Breast epithelium (tissue), 4 donors: ENCODE data around the gene FEZF2. TPM values are rescaled to one million over a fixed set of nuclear protein-coding genes. Genes with fewer than 3 reads are reported as not detected.
A peak's percentile ranks its signal among the peaks of the same experiment; 100 is the strongest.

Experiments used
- DNase-seq, 2 donors: peaks; one replicate each; pipeline ENCODE4 v3.0.0-alpha.2; 2019; ENCODE audit warnings: low spot score in 2 of 2
- H3K27ac ChIP-seq, 2 donors: fragments of 200-600 bp; sonication (generic) in 1 of 2; one replicate each; pipeline ENCODE4 v1.5.1; 2016 to 2019; ENCODE audit warnings: mild to moderate bottlenecking in 1 of 2
- H3K27me3 ChIP-seq, 2 donors: fragments of 200-600 bp; sonication (generic) in 1 of 2; one replicate each; pipeline versions ENCODE4 v1.5.1 to v1.6.0; 2017 to 2019; ENCODE audit warnings: control low read depth in 1 of 2, mild to moderate bottlenecking in 1 of 2
- H3K36me3 ChIP-seq: fragments of 200-600 bp; one replicate; pipeline ENCODE4 v1.5.1; 2019
- H3K4me1 ChIP-seq, 2 donors: fragments of 200-600 bp; sonication (generic); one replicate each; pipeline ENCODE4 v1.5.1; 2016 to 2019; ENCODE audit warnings: control low read depth in 1 of 2
- H3K4me3 ChIP-seq, 3 donors: fragments of 200-600 bp; sonication (generic); 1 replicate in 2 of 3; 2 replicates in 1 of 3; pipeline ENCODE4 v1.5.1; 2016 to 2019; ENCODE audit warnings: mild to moderate bottlenecking in 3 of 3, moderate library complexity in 2 of 3
- H3K9me3 ChIP-seq, 2 donors: fragments of 200-600 bp; sonication (generic) in 1 of 2; one replicate each; pipeline ENCODE4 v1.5.1; 2016 to 2019; ENCODE audit warnings: control low read depth in 1 of 2
- CTCF ChIP-seq, 3 donors: fragments of 450-650 bp; IDR thresholded peaks; one replicate each; pipeline ENCODE4 v1.5.1; 2016 to 2017; ENCODE audit warnings: antibody characterized with exemption in 3 of 3, mild to moderate bottlenecking in 3 of 3, moderate library complexity in 3 of 3
- POLR2A ChIP-seq: fragments of 450-650 bp; IDR thresholded peaks from one replicate; pipeline ENCODE4 v1.6.1; 2016; ENCODE audit warnings: antibody characterized with exemption, mild to moderate bottlenecking, moderate library complexity
- POLR2AphosphoS5 ChIP-seq, 3 donors: sonication (generic); formaldehyde crosslinking; IDR thresholded peaks; one replicate each; pipeline ENCODE4 v1.6.1; 2017; ENCODE audit warnings: antibody characterized with exemption in 3 of 3
- intact Hi-C: fragments of 100-400 bp; cut with DNase I; formaldehyde crosslinking; loops from one replicate; pipeline ENCODE4 v1.15.1; 2023; ENCODE audit warnings: low total_unique reads
- total RNA-seq, 3 donors: library from RNA; depleted of rRNA; stranded (reverse); fragments of >200 nt; gene quantifications; one replicate each; pipeline ENCODE4 v1.1.0, GENCODE V29; 2016

The FEZF2 gene
- total RNA-seq, 3 donors from 2014 or later: not detected

DNA sequence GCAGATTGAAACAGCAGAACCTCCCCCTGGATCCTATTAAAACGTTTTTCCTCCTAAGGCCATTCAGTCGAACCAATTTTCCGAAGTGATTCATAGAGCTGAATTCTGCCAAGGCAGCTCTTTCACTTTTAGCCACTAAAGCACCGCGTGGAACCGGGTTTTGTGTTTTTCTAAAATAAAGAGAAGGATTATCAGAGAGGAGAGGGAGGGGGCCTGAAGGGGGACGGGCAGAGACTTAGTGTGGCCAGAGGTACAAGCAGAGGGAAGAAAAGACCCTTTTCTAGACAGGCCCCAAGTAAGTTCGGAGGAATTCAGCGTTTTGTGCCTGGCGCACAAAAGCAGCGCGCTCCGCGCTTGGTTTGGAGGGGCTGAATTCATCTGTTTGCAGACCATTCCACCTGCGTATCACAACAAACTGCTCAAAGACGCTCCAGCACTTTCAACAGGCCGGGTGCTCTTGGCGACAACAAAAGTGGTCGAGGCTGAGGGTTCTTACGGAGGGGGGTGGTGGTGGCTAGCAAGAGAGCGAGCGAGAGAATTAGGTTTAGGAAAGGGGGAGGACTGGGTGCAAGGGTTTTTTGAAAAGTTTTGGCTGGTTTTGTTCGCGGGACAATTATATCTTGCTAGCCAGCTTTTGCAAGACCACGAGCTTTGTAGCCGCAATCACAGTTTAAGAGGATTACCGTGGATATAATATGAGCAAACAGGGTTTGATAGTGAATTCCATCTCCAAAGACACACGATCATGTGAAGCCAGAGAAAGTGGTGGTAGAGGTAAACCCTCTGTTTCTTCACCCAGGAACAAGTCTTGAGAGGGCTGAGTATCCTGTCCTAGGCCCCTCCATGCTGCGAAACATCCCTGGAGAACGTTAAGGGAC is 1.2 kb upstream of the FEZF2 start:
- Histone ChIP-seq H3K4me1 (peaks cover 0 to 5% of the 10 kb centered on the region in 2 donors), H3K27me3 (peaks cover 0 to 100% of the 10 kb centered on the region in 2 donors), H3K9me3 (no peaks in the 10 kb centered on the region), H3K36me3 (no peaks in the 10 kb centered on the region), H3K4me3 (peak overlapping the region; percentile 12 to 57 (median 31)), H3K27ac (no peak overlapping the region)
- intact Hi-C loops: no loop called here
- TF ChIP-seq POLR2A (no peak), POLR2AphosphoS5 (IDR thresholded peaks at IDR 0.05) (no peak), CTCF (IDR thresholded peaks at IDR 0.05) (no peak)
- no peak for DNase-seq

- Histone ChIP-seq H3K27me3 (peaks cover 0 to 100% of the 10 kb centered on the region in 2 donors), H3K9me3 (no peaks in the 10 kb centered on the region), H3K36me3 (no peaks in the 10 kb centered on the region), H3K27ac (no peak overlapping the region), H3K4me3 (peak overlapping the region; percentile 12 to 57 (median 31)), H3K4me1 (peaks cover 0 to 8% of the 10 kb centered on the region in 2 donors)
- TF ChIP-seq POLR2A (no peak), CTCF (IDR thresholded peaks at IDR 0.05) (no peak), POLR2AphosphoS5 (IDR thresholded peaks at IDR 0.05) (no peak)
- intact Hi-C loops: no loop called here
- DNase-seq: no peak
Observed at GRCh38 chr3:62373714-62374333, 474 bp upstream of the FEZF2 start.

GRCh38 chr3:62372621-62373041 is 719 bp downstream of the FEZF2 start:
- H3K9me3 ChIP-seq: no peaks in the 10 kb centered on the region
- no peaks in the 10 kb centered on the region for H3K36me3 ChIP-seq
- DNase-seq: no peak
- H3K27me3 ChIP-seq: peaks cover 0 to 100% of the 10 kb centered on the region in 2 donors
- TF ChIP-seq POLR2AphosphoS5 (IDR thresholded peaks at IDR 0.05): no peak
- TF ChIP-seq POLR2A: no peak
- no peak for TF ChIP-seq CTCF (IDR thresholded peaks at IDR 0.05)
- H3K4me3 ChIP-seq: peak overlapping the region in 2 of 3 donors; percentile 23 to 58
- H3K4me1 ChIP-seq: peaks cover 0 to 10% of the 10 kb centered on the region in 2 donors
- no peak overlapping the region for H3K27ac ChIP-seq
- intact Hi-C loops: no loop called here

DNA sequence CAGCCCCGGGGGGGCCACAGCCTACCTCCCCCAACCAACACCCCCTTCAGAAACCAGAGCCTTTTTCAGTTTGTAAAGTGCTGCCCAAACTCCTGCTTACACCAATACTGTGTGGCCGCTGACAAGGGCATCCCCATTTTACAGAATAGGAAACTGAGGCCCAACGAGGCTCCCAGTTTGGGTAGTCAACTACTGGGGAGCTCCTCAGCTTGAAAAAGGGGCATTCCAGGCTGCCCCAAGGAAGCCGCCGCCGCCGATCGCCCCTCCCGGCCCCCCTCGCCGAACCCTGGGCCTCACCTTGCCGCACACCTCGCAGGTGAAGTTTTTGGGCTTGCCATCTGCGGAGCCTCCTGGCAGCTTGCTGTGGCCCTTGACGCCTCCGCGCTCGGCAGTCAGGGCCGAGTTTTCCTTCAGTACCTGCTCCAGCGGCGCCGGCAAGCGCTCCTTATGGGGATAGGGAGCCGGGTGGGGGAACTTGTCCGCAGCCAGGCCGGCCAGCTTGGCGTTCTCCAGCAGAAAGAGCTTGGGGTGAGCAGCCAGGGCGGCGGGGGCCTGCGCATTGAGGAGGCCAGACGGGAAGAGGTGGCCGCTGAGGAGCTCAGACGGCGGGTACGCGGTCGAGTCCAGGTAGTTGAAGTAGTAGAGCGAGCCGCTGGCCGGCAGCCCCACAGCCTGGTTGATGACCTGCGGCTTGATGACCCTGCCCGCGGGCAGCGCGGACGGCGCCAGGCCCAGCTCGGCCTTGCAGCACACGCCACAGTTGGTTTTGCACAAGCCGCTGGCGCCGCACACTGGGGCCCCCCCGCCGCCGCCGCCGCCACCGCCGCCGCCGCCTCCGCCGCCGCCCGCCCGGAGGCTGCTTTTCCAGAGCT is 1.4 kb downstream of the FEZF2 start:
- H3K4me1 ChIP-seq: peaks cover 0 to 10% of the 10 kb centered on the region in 2 donors
- TF ChIP-seq POLR2AphosphoS5 (IDR thresholded peaks at IDR 0.05) (no peak), POLR2A (no peak), CTCF (IDR thresholded peaks at IDR 0.05) (no peak)
- H3K9me3 ChIP-seq: no peaks in the 10 kb centered on the region
- DNase-seq: no peak
- peak overlapping the region in 2 of 3 donors; percentile 23 to 58 for H3K4me3 ChIP-seq
- H3K36me3 ChIP-seq: no peaks in the 10 kb centered on the region
- peaks cover 0 to 96% of the 10 kb centered on the region in 2 donors for H3K27me3 ChIP-seq
- intact Hi-C loops: no loop called here
- no peak overlapping the region for H3K27ac ChIP-seq
